K562 (cell line): ENCODE data around the gene UBQLN3.

ENCODE experiments used
- ARNT ChIP-seq, 2 experiments: fragments of 450-650 bp; IDR thresholded peaks; 2 replicates each; pipeline ENCODE4 v1.6.1; 2016; ENCODE audit warnings: mild to moderate bottlenecking in 1 of 2
- BCLAF1 ChIP-seq, 2 experiments: fragments of 450-650 bp in 1 of 2; IDR thresholded peaks; 2 replicates each; pipeline ENCODE4 v1.6.1; 2011 to 2017; ENCODE audit warnings: low read depth in 2 of 2, antibody characterized with exemption in 1 of 2, borderline replicate concordance in 1 of 2, low read length in 1 of 2, mild to moderate bottlenecking in 1 of 2, mixed read lengths in 1 of 2; ENCODE audit not compliant: control insufficient read depth in 1 of 2
- CC2D1A ChIP-seq: fragments of 450-650 bp; IDR thresholded peaks from 2 replicates; pipeline ENCODE4 v1.6.1; 2017; ENCODE audit warnings: mild to moderate bottlenecking
- CTCF ChIP-seq, 3 experiments: IDR thresholded peaks in 2 of 3; conservative IDR thresholded peaks in 1 of 3; 2 replicates each; pipeline ENCODE4 v1.5.1; 2011 to 2012; ENCODE audit warnings: low read length in 3 of 3, mild to moderate bottlenecking in 3 of 3, control low read depth in 2 of 3, improper control_type of control experiment in 1 of 3, inconsistent platforms in 1 of 3, low read depth in 1 of 3, mixed read lengths in 1 of 3, moderate library complexity in 1 of 3; ENCODE audit not compliant: insufficient read depth in 2 of 3
- E2F1 ChIP-seq: sonication (generic); formaldehyde crosslinking; IDR thresholded peaks from 2 replicates; pipeline ENCODE4 v1.8.1; 2023; ENCODE audit warnings: mild to moderate bottlenecking, missing genetic modification reagents, moderate library complexity
- GTF3C2 ChIP-seq: IDR thresholded peaks from 3 replicates; pipeline ENCODE4 v1.6.1; 2011; ENCODE audit warnings: borderline replicate concordance, mild to moderate bottlenecking, moderate library complexity; ENCODE audit not compliant: insufficient read length; ENCODE audit errors: extremely low read depth
- MXI1 ChIP-seq: IDR thresholded peaks from 2 replicates; pipeline ENCODE4 v1.6.1; 2011; ENCODE audit warnings: low read depth, mild to moderate bottlenecking, improper control_type of control experiment, low read length
- NR1H2 ChIP-seq: sonication (generic); formaldehyde crosslinking; IDR thresholded peaks from 2 replicates; pipeline ENCODE4 v1.4.0; 2020; ENCODE audit warnings: mild to moderate bottlenecking, missing genetic modification reagents
- OTX1 ChIP-seq: fragments of 450-650 bp; formaldehyde crosslinking; IDR thresholded peaks from 2 replicates; pipeline ENCODE4 v1.4.0; 2022; ENCODE audit warnings: mild to moderate bottlenecking
- PML ChIP-seq: IDR thresholded peaks from 2 replicates; pipeline ENCODE4 v1.6.1; 2012; ENCODE audit warnings: low read length, inconsistent platforms
- POLR2A ChIP-seq: fragments of 450-650 bp; conservative IDR thresholded peaks from 2 replicates; pipeline ENCODE4 v1.6.1; 2016
- XRCC3 ChIP-seq: fragments of 450-650 bp; IDR thresholded peaks from 2 replicates; pipeline ENCODE4 v1.6.1; 2017; ENCODE audit warnings: mild to moderate bottlenecking, moderate library complexity

- TF ChIP-seq E2F1 (no peak), MXI1 (no peak), CTCF (IDR thresholded peaks at IDR 0.05 in 2 of 3, conservative IDR thresholded peaks at IDR 0.05 in 1 of 3; ENCODE audit: insufficient read depth in 2 of 3, low read depth in 1 of 3, low read length in 3 of 3) (no peak), CC2D1A (no peak), OTX1 (CRISPR knock-in tag) (no peak), ARNT (IDR thresholded peaks at IDR 0.05) (no peak), XRCC3 (no peak), NR1H2 (CRISPR knock-in tag) (no peak), PML (no peak), GTF3C2 (no peak), BCLAF1 (IDR thresholded peaks at IDR 0.05; ENCODE audit: borderline replicate concordance in 1 of 2, control insufficient read depth in 1 of 2, low read depth in 2 of 2, low read length in 1 of 2) (no peak), POLR2A (no peak)
Measured at GRCh38 chr11:5528495-5528894, 18.7 kb upstream of the UBQLN3 start.
